HG02840 (cell line): ENCODE results near the gene RAB41.
A peak's percentile ranks its signal among the peaks of the same experiment; 100 is the strongest.
"Not testable (repeated sequence)": the region's sequence is repeated elsewhere in the genome, so short reads cannot be mapped to it uniquely, and the experiment has no call there.

ENCODE experiments used
- ATAC-seq: cut with Tn5 transposase; IDR thresholded peaks from one replicate; pipeline ENCODE4 v1.9.1; 2021; ENCODE audit warnings: mild to moderate bottlenecking, moderate library complexity, moderate number of reproducible peaks; ENCODE audit not compliant: unreplicated experiment, low FRiP score

Gene RAB41

GRCh38 chrX:70289793-70290770, 8.1 kb downstream of the RAB41 start, which contains the start of the genes KIF4A and PDZD11:
Gene KIF4A, plus strand, starts transcription at chrX:70290104. Its CDS starts 355 bp downstream, at chrX:70290459.
Gene PDZD11, minus strand, starts transcription at chrX:70289927. Its CDS starts 586 bp downstream, at chrX:70289341.
- peak; percentile 96 for ATAC-seq

- no peak for ATAC-seq
Measured at GRCh38 chrX:70292788-70293187, 10.8 kb downstream of the RAB41 start.

- no peak for ATAC-seq
Measured at GRCh38 chrX:70293621-70294020, 11.6 kb downstream of the RAB41 start.

- no peak for ATAC-seq
Measured at GRCh38 chrX:70301716-70302115, 19.7 kb downstream of the RAB41 start.

- ATAC-seq, result no peak
Measured at GRCh38 chrX:70313503-70313902, 31.5 kb downstream of the RAB41 start.

- no peak for ATAC-seq
Measured at GRCh38 chrX:70322784-70323183, 40.8 kb downstream of the RAB41 start.

- not testable (repeated sequence) for ATAC-seq
Measured at GRCh38 chrX:70323628-70324027, 41.7 kb downstream of the RAB41 start.

- no peak for ATAC-seq
Measured at GRCh38 chrX:70324326-70324725, 42.4 kb downstream of the RAB41 start.

GRCh38 chrX:70331161-70331560, 49.2 kb downstream of the RAB41 start:
- ATAC-seq, result no peak

GRCh38 chrX:70332600-70332999, 50.6 kb downstream of the RAB41 start:
- no peak for ATAC-seq
